ENCODE data around the gene CACNA1G.

Gene CACNA1G

DNA sequence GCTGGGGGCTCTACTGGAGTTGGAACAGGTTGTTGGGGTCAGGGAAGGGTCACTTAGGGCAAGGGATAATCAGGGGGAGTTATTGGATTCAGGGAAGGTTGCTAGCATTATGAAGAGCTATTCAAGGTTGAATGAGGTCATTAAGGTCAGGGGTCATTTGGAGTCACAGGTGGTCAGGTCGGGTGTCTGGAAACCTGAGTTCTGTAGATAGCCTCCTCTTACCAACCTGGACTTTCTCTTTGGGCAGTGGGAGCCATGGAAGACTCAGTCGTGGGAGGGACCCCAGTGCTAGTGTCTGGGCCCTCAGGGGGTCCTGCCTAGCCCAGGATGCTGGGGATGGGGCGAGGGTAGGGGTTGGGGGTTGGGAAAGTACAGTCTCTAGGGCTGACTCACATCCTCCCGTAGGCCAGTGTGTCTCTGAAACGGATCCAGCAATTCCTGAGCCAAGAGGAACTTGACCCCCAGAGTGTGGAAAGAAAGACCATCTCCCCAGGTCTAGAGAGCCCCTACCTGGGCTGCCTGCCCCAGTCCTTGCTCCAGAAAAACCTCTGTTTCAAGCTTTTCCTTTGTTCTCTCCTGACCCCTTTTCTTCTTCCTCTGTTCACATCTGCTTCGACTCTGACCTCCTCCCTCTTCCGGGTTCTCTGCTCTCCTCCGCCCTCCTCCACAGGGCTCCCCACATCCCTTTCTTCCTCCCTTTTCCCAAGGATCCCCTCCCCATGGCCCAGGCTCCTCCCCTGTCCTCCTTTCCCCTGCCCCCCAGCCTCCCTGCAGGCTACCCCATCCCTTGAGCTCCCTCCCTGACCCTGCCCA is 107.7 kb downstream of the CACNA1G start:
- Histone ChIP-seq H3K9ac (ENCODE audit: low read length) (no peak overlapping the region), H3K36me3 (ENCODE audit: control insufficient read depth, insufficient read depth, low read length) (no peaks in the 10 kb centered on the region), H3K9me3 (ENCODE audit: control insufficient read depth, insufficient read depth, low read depth, low read length) (no peaks in the 10 kb centered on the region), H3K27ac (ENCODE audit: low read depth, low read length) (no peak overlapping the region), H3K4me1 (ENCODE audit: control insufficient read depth, insufficient read depth, low read length) (peaks cover 17% of the 10 kb centered on the region), H3K27me3 (ENCODE audit: control insufficient read depth, insufficient read depth, low read length) (no peaks in the 10 kb centered on the region), H3K4me3 (ENCODE audit: low read depth, low read length) (0 out of 2 replicates have a peak overlapping the region, but pooled peaks have one; percentile 7)

DNA sequence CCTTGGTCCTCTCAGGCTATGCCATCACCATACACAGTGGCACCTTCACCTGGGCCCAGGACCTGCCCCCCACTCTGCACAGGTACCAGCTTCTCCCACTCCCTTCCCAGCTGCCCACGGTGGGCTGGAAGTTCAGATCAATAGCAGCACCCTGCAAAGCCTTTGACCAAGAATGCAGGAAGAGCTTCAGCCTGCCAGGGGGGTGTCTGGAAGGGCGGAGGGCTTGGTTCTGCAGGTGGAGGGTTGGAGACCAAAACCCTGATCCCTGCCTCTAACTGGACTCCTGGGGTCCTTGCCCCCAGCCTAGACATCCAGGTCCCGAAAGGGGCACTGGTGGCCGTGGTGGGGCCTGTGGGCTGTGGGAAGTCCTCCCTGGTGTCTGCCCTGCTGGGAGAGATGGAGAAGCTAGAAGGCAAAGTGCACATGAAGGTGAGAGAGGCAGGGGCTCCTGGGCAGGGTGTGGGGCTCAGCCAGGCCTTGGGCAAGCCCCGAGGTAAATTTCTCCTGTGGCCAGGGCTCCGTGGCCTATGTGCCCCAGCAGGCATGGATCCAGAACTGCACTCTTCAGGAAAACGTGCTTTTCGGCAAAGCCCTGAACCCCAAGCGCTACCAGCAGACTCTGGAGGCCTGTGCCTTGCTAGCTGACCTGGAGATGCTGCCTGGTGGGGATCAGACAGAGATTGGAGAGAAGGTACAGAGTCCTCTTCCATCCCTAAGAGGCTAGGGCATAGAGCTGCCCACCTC is 108.5 kb downstream of the CACNA1G start:
- H3K27ac ChIP-seq (ENCODE audit: low read depth, low read length): no peak overlapping the region
- peaks cover 17% of the 10 kb centered on the region for H3K4me1 ChIP-seq (ENCODE audit: control insufficient read depth, insufficient read depth, low read length)
- no peaks in the 10 kb centered on the region for H3K27me3 ChIP-seq (ENCODE audit: control insufficient read depth, insufficient read depth, low read length)
- H3K9me3 ChIP-seq (ENCODE audit: control insufficient read depth, insufficient read depth, low read depth, low read length): no peaks in the 10 kb centered on the region
- no peak overlapping the region for H3K9ac ChIP-seq (ENCODE audit: low read length)
- no peaks in the 10 kb centered on the region for H3K36me3 ChIP-seq (ENCODE audit: control insufficient read depth, insufficient read depth, low read length)
- H3K4me3 ChIP-seq (ENCODE audit: low read depth, low read length): no peak overlapping the region

DNA sequence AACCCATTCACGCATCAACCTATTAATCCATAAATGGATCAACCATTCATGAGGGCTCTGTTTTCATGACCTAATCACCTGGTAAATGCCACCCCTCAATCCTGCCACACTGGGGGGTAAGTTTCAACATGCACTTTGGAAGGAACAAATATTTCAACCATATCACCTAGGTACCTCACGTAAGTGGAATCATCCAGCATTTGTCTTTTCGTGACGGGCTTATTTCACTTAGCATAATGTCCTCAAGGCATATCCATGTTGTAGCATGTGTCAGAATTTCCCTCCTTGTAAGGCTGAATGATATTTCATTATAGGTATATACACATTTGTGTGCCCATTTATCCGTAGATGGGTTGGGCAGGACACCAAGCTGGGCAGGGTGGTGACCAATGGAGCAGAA is 111.6 kb downstream of the CACNA1G start:
- no peaks in the 10 kb centered on the region for H3K36me3 ChIP-seq (ENCODE audit: control insufficient read depth, insufficient read depth, low read length)
- H3K4me1 ChIP-seq (ENCODE audit: control insufficient read depth, insufficient read depth, low read length): peaks cover 17% of the 10 kb centered on the region
- no peaks in the 10 kb centered on the region for H3K9me3 ChIP-seq (ENCODE audit: control insufficient read depth, insufficient read depth, low read depth, low read length)
- H3K9ac ChIP-seq (ENCODE audit: low read length): no peak overlapping the region
- no peaks in the 10 kb centered on the region for H3K27me3 ChIP-seq (ENCODE audit: control insufficient read depth, insufficient read depth, low read length)
- H3K27ac ChIP-seq (ENCODE audit: low read depth, low read length): no peak overlapping the region
- H3K4me3 ChIP-seq (ENCODE audit: low read depth, low read length): no peak overlapping the region

DNA sequence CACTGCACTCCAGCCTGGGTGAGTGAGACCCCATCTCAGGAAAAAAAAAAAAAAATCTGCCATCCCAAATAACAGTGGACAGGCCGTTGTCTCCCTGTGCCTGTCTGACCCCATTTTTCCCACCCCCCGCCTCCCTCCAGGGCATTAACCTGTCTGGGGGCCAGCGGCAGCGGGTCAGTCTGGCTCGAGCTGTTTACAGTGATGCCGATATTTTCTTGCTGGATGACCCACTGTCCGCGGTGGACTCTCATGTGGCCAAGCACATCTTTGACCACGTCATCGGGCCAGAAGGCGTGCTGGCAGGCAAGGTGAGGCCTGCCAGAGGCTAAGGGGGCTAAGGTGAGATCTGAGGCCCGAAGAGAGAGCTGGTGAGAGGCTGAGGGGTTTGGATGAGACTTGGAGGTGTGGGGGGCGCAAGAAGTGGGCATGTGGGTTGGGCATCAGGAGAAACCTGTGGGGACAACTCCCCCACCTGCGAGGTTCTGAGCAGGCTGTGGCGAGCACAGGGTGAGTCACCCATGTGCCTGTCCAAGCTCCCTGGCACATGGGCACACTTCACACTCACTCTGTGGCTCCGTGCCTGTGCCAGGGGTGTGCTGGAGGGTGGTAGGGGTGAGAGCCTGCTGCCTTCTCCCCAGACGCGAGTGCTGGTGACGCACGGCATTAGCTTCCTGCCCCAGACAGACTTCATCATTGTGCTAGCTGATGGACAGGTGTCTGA is 112.5 kb downstream of the CACNA1G start:
- no peak overlapping the region for H3K27ac ChIP-seq (ENCODE audit: low read depth, low read length)
- no peaks in the 10 kb centered on the region for H3K36me3 ChIP-seq (ENCODE audit: control insufficient read depth, insufficient read depth, low read length)
- H3K9me3 ChIP-seq (ENCODE audit: control insufficient read depth, insufficient read depth, low read depth, low read length): no peaks in the 10 kb centered on the region
- H3K27me3 ChIP-seq (ENCODE audit: control insufficient read depth, insufficient read depth, low read length): no peaks in the 10 kb centered on the region
- H3K4me1 ChIP-seq (ENCODE audit: control insufficient read depth, insufficient read depth, low read length): peaks cover 13% of the 10 kb centered on the region
- H3K9ac ChIP-seq (ENCODE audit: low read length): no peak overlapping the region
- H3K4me3 ChIP-seq (ENCODE audit: low read depth, low read length): no peak overlapping the region

DNA sequence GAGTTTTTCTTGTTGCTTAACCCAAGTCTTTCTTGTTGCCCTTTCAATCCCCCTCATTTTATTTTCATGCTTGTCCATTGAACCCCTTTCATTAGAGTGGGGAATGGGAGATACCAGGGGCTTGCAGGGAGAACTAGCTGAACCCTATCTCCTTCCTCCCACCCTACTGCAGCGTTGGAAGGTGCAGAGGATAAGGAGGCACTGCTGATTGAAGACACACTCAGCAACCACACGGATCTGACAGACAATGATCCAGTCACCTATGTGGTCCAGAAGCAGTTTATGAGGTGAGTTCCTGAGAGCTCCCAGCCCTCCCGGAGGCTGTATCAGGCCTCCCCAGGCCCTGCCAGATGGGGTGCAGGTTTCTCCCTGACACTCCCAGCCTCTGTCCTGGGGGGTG is 114.7 kb downstream of the CACNA1G start:
- Histone ChIP-seq H3K27ac (ENCODE audit: low read depth, low read length) (no peak overlapping the region), H3K9me3 (ENCODE audit: control insufficient read depth, insufficient read depth, low read depth, low read length) (no peaks in the 10 kb centered on the region), H3K4me3 (ENCODE audit: low read depth, low read length) (no peak overlapping the region), H3K36me3 (ENCODE audit: control insufficient read depth, insufficient read depth, low read length) (no peaks in the 10 kb centered on the region), H3K4me1 (ENCODE audit: control insufficient read depth, insufficient read depth, low read length) (no peaks in the 10 kb centered on the region), H3K27me3 (ENCODE audit: control insufficient read depth, insufficient read depth, low read length) (no peaks in the 10 kb centered on the region), H3K9ac (ENCODE audit: low read length) (no peak overlapping the region)

DNA sequence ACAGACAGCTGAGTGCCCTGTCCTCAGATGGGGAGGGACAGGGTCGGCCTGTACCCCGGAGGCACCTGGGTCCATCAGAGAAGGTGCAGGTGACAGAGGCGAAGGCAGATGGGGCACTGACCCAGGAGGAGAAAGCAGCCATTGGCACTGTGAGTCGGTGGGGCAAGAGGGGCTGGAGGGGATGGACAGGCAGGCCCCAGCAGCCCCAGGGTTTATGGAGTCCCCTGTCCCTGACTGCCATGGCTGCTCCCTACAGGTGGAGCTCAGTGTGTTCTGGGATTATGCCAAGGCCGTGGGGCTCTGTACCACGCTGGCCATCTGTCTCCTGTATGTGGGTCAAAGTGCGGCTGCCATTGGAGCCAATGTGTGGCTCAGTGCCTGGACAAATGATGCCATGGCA is 115.1 kb downstream of the CACNA1G start:
- Histone ChIP-seq H3K27ac (ENCODE audit: low read depth, low read length) (no peak overlapping the region), H3K36me3 (ENCODE audit: control insufficient read depth, insufficient read depth, low read length) (no peaks in the 10 kb centered on the region), H3K4me1 (ENCODE audit: control insufficient read depth, insufficient read depth, low read length) (no peaks in the 10 kb centered on the region), H3K9ac (ENCODE audit: low read length) (no peak overlapping the region), H3K9me3 (ENCODE audit: control insufficient read depth, insufficient read depth, low read depth, low read length) (no peaks in the 10 kb centered on the region), H3K27me3 (ENCODE audit: control insufficient read depth, insufficient read depth, low read length) (no peaks in the 10 kb centered on the region), H3K4me3 (ENCODE audit: low read depth, low read length) (no peak overlapping the region)

DNA sequence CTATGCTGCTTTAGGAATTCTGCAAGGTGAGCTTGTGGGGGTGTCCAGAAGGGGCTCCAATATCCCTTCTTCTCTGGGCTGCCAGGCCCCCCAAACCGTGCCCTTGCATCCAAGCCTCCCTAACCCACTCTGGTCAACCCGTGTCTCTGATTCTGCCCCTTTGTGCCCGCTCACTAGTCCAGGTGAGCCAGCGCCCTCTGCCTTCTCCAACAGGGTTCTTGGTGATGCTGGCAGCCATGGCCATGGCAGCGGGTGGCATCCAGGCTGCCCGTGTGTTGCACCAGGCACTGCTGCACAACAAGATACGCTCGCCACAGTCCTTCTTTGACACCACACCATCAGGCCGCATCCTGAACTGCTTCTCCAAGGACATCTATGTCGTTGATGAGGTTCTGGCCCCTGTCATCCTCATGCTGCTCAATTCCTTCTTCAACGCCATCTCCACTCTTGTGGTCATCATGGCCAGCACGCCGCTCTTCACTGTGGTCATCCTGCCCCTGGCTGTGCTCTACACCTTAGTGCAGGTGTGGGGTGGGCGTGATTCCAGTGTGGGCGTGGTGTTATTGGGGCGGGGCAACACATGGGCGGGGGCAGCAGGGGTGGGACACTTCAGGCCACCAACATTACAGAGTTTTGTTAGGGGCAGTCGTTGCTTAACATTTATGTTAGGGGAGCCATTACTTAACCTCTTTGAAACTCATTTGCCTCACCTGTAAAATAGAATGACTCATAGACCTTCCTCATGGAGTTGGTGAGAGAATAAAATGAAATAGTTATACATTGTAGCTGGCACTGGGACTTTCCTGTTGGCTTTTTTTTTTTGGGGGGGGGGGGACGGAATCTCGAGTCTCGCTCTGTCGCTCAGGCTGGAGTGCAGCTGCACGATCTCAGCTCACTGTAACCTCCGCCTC is 115.8 kb downstream of the CACNA1G start:
- 0 out of 2 replicates have a peak, but pooled peaks cover 3% of the 10 kb centered on the region for H3K4me1 ChIP-seq (ENCODE audit: control insufficient read depth, insufficient read depth, low read length)
- no peaks in the 10 kb centered on the region for H3K27me3 ChIP-seq (ENCODE audit: control insufficient read depth, insufficient read depth, low read length)
- H3K27ac ChIP-seq (ENCODE audit: low read depth, low read length): no peak overlapping the region
- H3K9me3 ChIP-seq (ENCODE audit: control insufficient read depth, insufficient read depth, low read depth, low read length): no peaks in the 10 kb centered on the region
- no peaks in the 10 kb centered on the region for H3K36me3 ChIP-seq (ENCODE audit: control insufficient read depth, insufficient read depth, low read length)
- no peak overlapping the region for H3K9ac ChIP-seq (ENCODE audit: low read length)
- H3K4me3 ChIP-seq (ENCODE audit: low read depth, low read length): no peak overlapping the region

Data from HUES6 (cell line).